Measurements from ENCODE around the gene DNAJC11.
"Not testable (repeated sequence)": the region's sequence is repeated elsewhere in the genome, so short reads cannot be mapped to it uniquely, and the experiment has no call there.

The DNAJC11 gene

GRCh38 chr1:6695868-6696267, 5.7 kb downstream of the DNAJC11 start:
- no peak for DNase-seq

- no peak for DNase-seq
Measured at GRCh38 chr1:6694121-6694713, 7.4 kb downstream of the DNAJC11 start.

- no peak for DNase-seq
Measured at GRCh38 chr1:6692956-6693355, 8.7 kb downstream of the DNAJC11 start.

GRCh38 chr1:6691507-6691906, 10.1 kb downstream of the DNAJC11 start:
- no peak for DNase-seq

- DNase-seq: no peak
Measured at GRCh38 chr1:6690186-6690585, 11.4 kb downstream of the DNAJC11 start.

- no peak for DNase-seq
Measured at GRCh38 chr1:6688757-6689156, 12.9 kb downstream of the DNAJC11 start.

- no peak for DNase-seq
Measured at GRCh38 chr1:6688001-6688400, 13.6 kb downstream of the DNAJC11 start.

GRCh38 chr1:6686294-6686693, 15.3 kb downstream of the DNAJC11 start:
- DNase-seq: no peak

GRCh38 chr1:6685381-6685780, 16.2 kb downstream of the DNAJC11 start:
- DNase-seq: no peak

- DNase-seq: no peak
Measured at GRCh38 chr1:6683434-6683833, 18.2 kb downstream of the DNAJC11 start.

- no peak for DNase-seq
Measured at GRCh38 chr1:6675941-6676340, 25.7 kb downstream of the DNAJC11 start.

- DNase-seq: no peak
Measured at GRCh38 chr1:6674771-6675170, 26.8 kb downstream of the DNAJC11 start.

GRCh38 chr1:6673816-6674398, 27.7 kb downstream of the DNAJC11 start:
- DNase-seq: no peak

GRCh38 chr1:6672558-6672957, 29.1 kb downstream of the DNAJC11 start:
- no peak for DNase-seq

GRCh38 chr1:6668503-6668902, 33.1 kb downstream of the DNAJC11 start:
- DNase-seq: no peak

- DNase-seq: no peak
Measured at GRCh38 chr1:6667139-6667538, 34.5 kb downstream of the DNAJC11 start.

- no peak for DNase-seq
Measured at GRCh38 chr1:6666696-6667095, 34.9 kb downstream of the DNAJC11 start.

GRCh38 chr1:6662468-6662867, 39.1 kb downstream of the DNAJC11 start:
- DNase-seq: not testable (repeated sequence)

GRCh38 chr1:6660415-6661049, 41.1 kb downstream of the DNAJC11 start:
- no peak for DNase-seq

GRCh38 chr1:6658359-6659060, 43.1 kb downstream of the DNAJC11 start:
- DNase-seq: no peak

GRCh38 chr1:6657138-6657537, 44.5 kb downstream of the DNAJC11 start:
- no peak for DNase-seq

GRCh38 chr1:6653436-6654290, 48.0 kb downstream of the DNAJC11 start:
- no peak for DNase-seq

GRCh38 chr1:6652986-6653385, 48.6 kb downstream of the DNAJC11 start:
- peak; percentile 3 for DNase-seq
